ENCODE measurements around the gene PROSER3. TPM values are rescaled to one million over a fixed set of nuclear protein-coding genes. Genes with fewer than 3 reads are reported as not detected.

The PROSER3 gene
- total and polyA plus RNA-seq, 2 experiments from 2014 or later: 12.2 to 26.5 TPM

GRCh38 chr19:35730326-35730725 is 27.6 kb upstream of the PROSER3 start:
- TF ChIP-seq, protein P1, sequence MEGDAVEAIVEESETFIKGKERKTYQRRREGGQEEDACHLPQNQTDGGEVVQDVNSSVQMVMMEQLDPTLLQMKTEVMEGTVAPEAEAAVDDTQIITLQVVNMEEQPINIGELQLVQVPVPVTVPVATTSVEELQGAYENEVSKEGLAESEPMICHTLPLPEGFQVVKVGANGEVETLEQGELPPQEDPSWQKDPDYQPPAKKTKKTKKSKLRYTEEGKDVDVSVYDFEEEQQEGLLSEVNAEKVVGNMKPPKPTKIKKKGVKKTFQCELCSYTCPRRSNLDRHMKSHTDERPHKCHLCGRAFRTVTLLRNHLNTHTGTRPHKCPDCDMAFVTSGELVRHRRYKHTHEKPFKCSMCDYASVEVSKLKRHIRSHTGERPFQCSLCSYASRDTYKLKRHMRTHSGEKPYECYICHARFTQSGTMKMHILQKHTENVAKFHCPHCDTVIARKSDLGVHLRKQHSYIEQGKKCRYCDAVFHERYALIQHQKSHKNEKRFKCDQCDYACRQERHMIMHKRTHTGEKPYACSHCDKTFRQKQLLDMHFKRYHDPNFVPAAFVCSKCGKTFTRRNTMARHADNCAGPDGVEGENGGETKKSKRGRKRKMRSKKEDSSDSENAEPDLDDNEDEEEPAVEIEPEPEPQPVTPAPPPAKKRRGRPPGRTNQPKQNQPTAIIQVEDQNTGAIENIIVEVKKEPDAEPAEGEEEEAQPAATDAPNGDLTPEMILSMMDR (IDR thresholded peaks at IDR 0.05; ENCODE audit: poor library complexity): no peak
- no peak for TF ChIP-seq EZH2phosphoT487 (IDR thresholded peaks at IDR 0.05; ENCODE audit: low read depth, severe bottlenecking, unreplicated experiment)
- TF ChIP-seq EZH2 (IDR thresholded peaks at IDR 0.05; ENCODE audit: borderline replicate concordance): no peak
- no peak overlapping the region for H3K4me3 ChIP-seq
- H3K36me3 ChIP-seq (replicated peaks; ENCODE audit: insufficient read depth, low read depth): no peaks in the 10 kb centered on the region
- no peaks in the 10 kb centered on the region for H3K79me2 ChIP-seq
- H3K4me2 ChIP-seq: no peak overlapping the region
- WGBS (ENCODE audit: low lambda C conversion rate, missing lambda C conversion rate): 94% methylated on average over 18 of the region's 18 CpGs
- H4K20me1 ChIP-seq (ENCODE audit: insufficient read depth, poor library complexity, severe bottlenecking): no peaks in the 10 kb centered on the region
- H3K27me3 ChIP-seq: no peaks in the 10 kb centered on the region
- H3K27ac ChIP-seq: no peak overlapping the region
- no peaks in the 10 kb centered on the region for H3K9me2 ChIP-seq (replicated peaks; ENCODE audit: insufficient read depth)
- H2AFZ ChIP-seq: no peak overlapping the region
- no peaks in the 10 kb centered on the region for H3K4me1 ChIP-seq (ENCODE audit: insufficient read depth)
- no peaks in the 10 kb centered on the region for H3K9me3 ChIP-seq (ENCODE audit: low read depth)
- no peak for DNase-seq (ENCODE audit: low spot score)

DNA sequence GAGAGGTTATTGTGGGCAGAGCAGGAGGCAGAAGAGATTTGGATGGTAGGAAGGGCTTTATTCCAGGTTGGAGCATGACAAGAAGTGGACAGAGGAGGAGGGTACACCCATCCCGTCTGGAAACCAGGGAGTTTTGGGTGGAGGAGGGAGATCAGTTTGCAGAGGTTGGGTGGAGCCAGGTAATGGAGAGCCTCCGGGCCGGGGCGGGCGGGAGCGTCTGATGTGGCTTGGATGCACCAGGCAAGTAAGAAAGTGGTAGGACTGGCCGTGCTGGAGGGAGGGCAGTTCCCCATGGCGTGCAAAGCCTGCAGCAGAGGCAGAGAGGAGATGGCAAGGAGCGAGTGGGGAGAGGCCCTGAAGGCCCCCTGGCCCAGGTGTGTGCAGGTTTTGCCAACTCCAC is 26.6 kb upstream of the PROSER3 start:
- Histone ChIP-seq H3K4me1 (ENCODE audit: insufficient read depth) (no peaks in the 10 kb centered on the region), H3K4me3 (no peak overlapping the region), H3K4me2 (no peak overlapping the region), H3K27ac (no peak overlapping the region), H3K9me3 (ENCODE audit: low read depth) (no peaks in the 10 kb centered on the region), H3K27me3 (no peaks in the 10 kb centered on the region), H3K9me2 (replicated peaks; ENCODE audit: insufficient read depth) (no peaks in the 10 kb centered on the region), H3K36me3 (replicated peaks; ENCODE audit: insufficient read depth, low read depth) (no peaks in the 10 kb centered on the region), H3K79me2 (no peaks in the 10 kb centered on the region), H2AFZ (no peak overlapping the region), H4K20me1 (ENCODE audit: insufficient read depth, poor library complexity, severe bottlenecking) (no peaks in the 10 kb centered on the region)
- WGBS (ENCODE audit: low lambda C conversion rate, missing lambda C conversion rate): 90% methylated on average over 5 of the region's 9 CpGs
- no peak for DNase-seq (ENCODE audit: low spot score)
- TF ChIP-seq EZH2phosphoT487 (IDR thresholded peaks at IDR 0.05; ENCODE audit: low read depth, severe bottlenecking, unreplicated experiment): no peak
- TF ChIP-seq, protein P1 (IDR thresholded peaks at IDR 0.05; ENCODE audit: poor library complexity): no peak
- no peak for TF ChIP-seq EZH2 (IDR thresholded peaks at IDR 0.05; ENCODE audit: borderline replicate concordance)

GRCh38 chr19:35731779-35732405 is 26.1 kb upstream of the PROSER3 start:
- Histone ChIP-seq H3K9me3 (ENCODE audit: low read depth) (no peaks in the 10 kb centered on the region), H3K4me2 (no peak overlapping the region), H3K79me2 (no peaks in the 10 kb centered on the region), H2AFZ (no peak overlapping the region), H3K27ac (no peak overlapping the region), H4K20me1 (ENCODE audit: insufficient read depth, poor library complexity, severe bottlenecking) (no peaks in the 10 kb centered on the region), H3K4me3 (no peak overlapping the region), H3K36me3 (replicated peaks; ENCODE audit: insufficient read depth, low read depth) (no peaks in the 10 kb centered on the region), H3K27me3 (no peaks in the 10 kb centered on the region), H3K4me1 (ENCODE audit: insufficient read depth) (no peaks in the 10 kb centered on the region), H3K9me2 (replicated peaks; ENCODE audit: insufficient read depth) (no peaks in the 10 kb centered on the region)
- WGBS (ENCODE audit: low lambda C conversion rate, missing lambda C conversion rate): 95% methylated on average over 12 of the region's 21 CpGs
- DNase-seq (ENCODE audit: low spot score): no peak
- TF ChIP-seq EZH2 (IDR thresholded peaks at IDR 0.05; ENCODE audit: borderline replicate concordance) (no peak), EZH2phosphoT487 (IDR thresholded peaks at IDR 0.05; ENCODE audit: low read depth, severe bottlenecking, unreplicated experiment) (no peak)
- TF ChIP-seq, protein P1 (IDR thresholded peaks at IDR 0.05; ENCODE audit: poor library complexity): no peak
